ENCODE data around the gene KCTD15.

KCTD15 gene

GRCh38 chr19:33801411-33801810, 4.7 kb downstream of the KCTD15 start:
- H2AFZ ChIP-seq (ENCODE audit: low read length): no peak overlapping the region
- no peak for TF ChIP-seq CTCF (conservative IDR thresholded peaks at IDR 0.05; ENCODE audit: low read length)
- no peak for TF ChIP-seq EZH2phosphoT487 (IDR thresholded peaks at IDR 0.05; ENCODE audit: borderline replicate concordance)
- H3K27me3 ChIP-seq (ENCODE audit: insufficient read depth, low read length, poor library complexity, severe bottlenecking): no peaks in the 10 kb centered on the region
- H3K9ac ChIP-seq (ENCODE audit: low read depth, low read length, poor library complexity, severe bottlenecking): no peak overlapping the region
- no peaks in the 10 kb centered on the region for H4K20me1 ChIP-seq (ENCODE audit: insufficient read depth, low read length, poor library complexity, severe bottlenecking)
- H3K4me3 ChIP-seq (ENCODE audit: low read length, poor library complexity, severe bottlenecking): no peak overlapping the region
- H3K4me1 ChIP-seq (ENCODE audit: insufficient read depth, low read length, poor library complexity, severe bottlenecking): peaks cover 5% of the 10 kb centered on the region
- no peak overlapping the region for H3K4me2 ChIP-seq (ENCODE audit: low read depth, low read length, poor library complexity, severe bottlenecking)
- no peaks in the 10 kb centered on the region for H3K9me3 ChIP-seq (ENCODE audit: insufficient read depth, low read depth, low read length)
- no peaks in the 10 kb centered on the region for H3F3A ChIP-seq (ENCODE audit: low read depth)
- no peaks in the 10 kb centered on the region for H3K36me3 ChIP-seq (ENCODE audit: insufficient read depth, low read length)
- H3K79me2 ChIP-seq (ENCODE audit: insufficient read depth, low read length): peaks cover 8% of the 10 kb centered on the region
- no peaks in the 10 kb centered on the region for H3K9me2 ChIP-seq (replicated peaks; ENCODE audit: low read depth, low read length)

- Histone ChIP-seq H3K4me1 (ENCODE audit: insufficient read depth, low read length, poor library complexity, severe bottlenecking) (peaks cover 5% of the 10 kb centered on the region), H3K27me3 (ENCODE audit: insufficient read depth, low read length, poor library complexity, severe bottlenecking) (no peaks in the 10 kb centered on the region), H2AFZ (ENCODE audit: low read length) (no peak overlapping the region), H4K20me1 (ENCODE audit: insufficient read depth, low read length, poor library complexity, severe bottlenecking) (no peaks in the 10 kb centered on the region), H3K9me3 (ENCODE audit: insufficient read depth, low read depth, low read length) (no peaks in the 10 kb centered on the region), H3K36me3 (ENCODE audit: insufficient read depth, low read length) (peaks cover 3% of the 10 kb centered on the region; the same call in 1 of the 2 replicates), H3K4me2 (ENCODE audit: low read depth, low read length, poor library complexity, severe bottlenecking) (no peak overlapping the region), H3K9me2 (replicated peaks; ENCODE audit: low read depth, low read length) (no peaks in the 10 kb centered on the region), H3F3A (ENCODE audit: low read depth) (no peaks in the 10 kb centered on the region), H3K9ac (ENCODE audit: low read depth, low read length, poor library complexity, severe bottlenecking) (no peak overlapping the region), H3K79me2 (ENCODE audit: insufficient read depth, low read length) (peaks cover 6% of the 10 kb centered on the region), H3K4me3 (ENCODE audit: low read length, poor library complexity, severe bottlenecking) (no peak overlapping the region)
- TF ChIP-seq EZH2phosphoT487 (IDR thresholded peaks at IDR 0.05; ENCODE audit: borderline replicate concordance): no peak
- TF ChIP-seq CTCF (conservative IDR thresholded peaks at IDR 0.05; ENCODE audit: low read length): no peak
These were observed 5.3 kb downstream of the KCTD15 start for GRCh38 chr19:33802001-33802400.

GRCh38 chr19:33802801-33803200, 6.1 kb downstream of the KCTD15 start:
- no peaks in the 10 kb centered on the region for H3K9me3 ChIP-seq (ENCODE audit: insufficient read depth, low read depth, low read length)
- no peaks in the 10 kb centered on the region for H3K27me3 ChIP-seq (ENCODE audit: insufficient read depth, low read length, poor library complexity, severe bottlenecking)
- H3K4me3 ChIP-seq (ENCODE audit: low read length, poor library complexity, severe bottlenecking): no peak overlapping the region
- H2AFZ ChIP-seq (ENCODE audit: low read length): no peak overlapping the region
- no peak overlapping the region for H3K9ac ChIP-seq (ENCODE audit: low read depth, low read length, poor library complexity, severe bottlenecking)
- no peaks in the 10 kb centered on the region for H3F3A ChIP-seq (ENCODE audit: low read depth)
- no peaks in the 10 kb centered on the region for H3K9me2 ChIP-seq (replicated peaks; ENCODE audit: low read depth, low read length)
- peaks cover 5% of the 10 kb centered on the region for H3K4me1 ChIP-seq (ENCODE audit: insufficient read depth, low read length, poor library complexity, severe bottlenecking)
- TF ChIP-seq EZH2phosphoT487 (IDR thresholded peaks at IDR 0.05; ENCODE audit: borderline replicate concordance) (no peak), CTCF (conservative IDR thresholded peaks at IDR 0.05; ENCODE audit: low read length) (no peak)
- H4K20me1 ChIP-seq (ENCODE audit: insufficient read depth, low read length, poor library complexity, severe bottlenecking): no peaks in the 10 kb centered on the region
- no peak overlapping the region for H3K4me2 ChIP-seq (ENCODE audit: low read depth, low read length, poor library complexity, severe bottlenecking)
- H3K79me2 ChIP-seq (ENCODE audit: insufficient read depth, low read length): no peaks in the 10 kb centered on the region
- peaks cover 4% of the 10 kb centered on the region; the same call in 1 of the 2 replicates for H3K36me3 ChIP-seq (ENCODE audit: insufficient read depth, low read length)

Data from Loucy (cell line).